Epithelial cell of esophagus (primary cell): Measurements from ENCODE around the gene ALS2CL.
A peak's percentile ranks its signal among the peaks of the same experiment; 100 is the strongest.

ENCODE experiments used
- DNase-seq: peaks from one replicate; pipeline ENCODE4 v3.0.0; 2010; ENCODE audit warnings: low read depth
- H3K4me3 ChIP-seq: 2 replicates; pipeline ENCODE4 v1.5.1; 2011; ENCODE audit warnings: mild to moderate bottlenecking, low read length, control low read depth
- CTCF ChIP-seq: IDR thresholded peaks from 2 replicates; pipeline ENCODE4 v1.5.1; 2011; ENCODE audit warnings: low read depth, mild to moderate bottlenecking, low read length, control low read depth, inconsistent platforms; ENCODE audit not compliant: insufficient read depth; ENCODE audit errors: missing control alignments

ALS2CL gene

GRCh38 chr3:46714728-46715506, 21.4 kb upstream of the ALS2CL start:
- no peak overlapping the region for H3K4me3 ChIP-seq
- no peak for DNase-seq
- no peak for TF ChIP-seq CTCF

GRCh38 chr3:46713898-46714552, 20.5 kb upstream of the ALS2CL start:
- DNase-seq, result peak; percentile 68
- TF ChIP-seq CTCF, result no peak
- H3K4me3 ChIP-seq, result no peak overlapping the region

GRCh38 chr3:46713050-46713897, 19.8 kb upstream of the ALS2CL start:
- H3K4me3 ChIP-seq, result no peak overlapping the region
- TF ChIP-seq CTCF, result no peak
- DNase-seq, result no peak

GRCh38 chr3:46712191-46713049, 18.9 kb upstream of the ALS2CL start:
- no peak for TF ChIP-seq CTCF
- DNase-seq, result no peak

GRCh38 chr3:46711760-46712159, 18.3 kb upstream of the ALS2CL start:
- no peak for TF ChIP-seq CTCF
- DNase-seq, result no peak

More at GRCh38 chr3:46712191-46713049, 18.9 kb upstream of the ALS2CL start:
- no peak overlapping the region for H3K4me3 ChIP-seq

GRCh38 chr3:46711305-46711704, 17.8 kb upstream of the ALS2CL start:
- no peak for TF ChIP-seq CTCF
- DNase-seq, result no peak
- no peak overlapping the region for H3K4me3 ChIP-seq

More at GRCh38 chr3:46711760-46712159, 18.3 kb upstream of the ALS2CL start:
- H3K4me3 ChIP-seq, result no peak overlapping the region
